HG03432 (cell line): ENCODE measurements around the gene TENM4.

Experiments used
- ATAC-seq: cut with Tn5 transposase; IDR thresholded peaks from one replicate; pipeline ENCODE4 v1.9.1; 2021; ENCODE audit warnings: mild to moderate bottlenecking, moderate library complexity; ENCODE audit not compliant: unreplicated experiment

Gene TENM4

DNA sequence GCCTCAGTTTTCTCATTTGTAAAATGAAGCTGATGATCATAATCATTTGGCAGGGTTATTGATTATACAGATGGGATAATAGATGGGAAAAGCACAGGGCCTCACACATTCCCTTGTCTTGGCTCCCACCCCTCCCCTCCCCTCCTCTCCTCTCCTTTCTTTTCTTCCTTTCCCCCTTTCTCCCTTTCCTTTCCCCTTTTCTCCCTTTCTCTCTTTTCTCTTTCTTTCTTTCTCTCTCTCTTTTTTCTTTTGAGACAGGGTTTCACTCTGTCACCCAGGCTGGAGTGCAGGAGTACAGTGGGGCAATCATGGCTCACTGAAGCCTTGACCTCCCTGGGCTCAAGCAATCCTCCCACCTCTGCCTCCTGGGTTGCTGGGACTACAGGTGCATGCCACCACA, 705.1 kb downstream of the TENM4 start:
- ATAC-seq: no peak

DNA sequence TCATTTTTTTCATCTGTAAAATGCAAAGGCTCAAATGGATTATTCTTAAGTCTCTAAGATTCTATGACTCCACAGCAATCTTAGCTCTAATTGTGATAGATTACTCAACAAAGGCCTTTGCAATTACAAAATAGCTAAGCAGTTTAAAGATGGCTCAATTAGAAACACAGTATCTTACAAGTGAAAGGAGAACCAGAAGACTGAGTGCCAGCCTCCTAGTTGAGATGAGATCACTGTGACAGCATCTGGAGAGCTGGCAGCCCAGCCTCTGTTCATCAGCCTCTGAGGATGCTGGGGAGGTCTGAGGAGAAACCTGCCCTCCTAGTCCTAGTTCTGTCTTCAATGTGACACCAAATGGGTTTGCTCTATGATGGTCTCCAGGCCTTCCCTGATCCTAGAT, 707.8 kb downstream of the TENM4 start:
- ATAC-seq: no peak

DNA sequence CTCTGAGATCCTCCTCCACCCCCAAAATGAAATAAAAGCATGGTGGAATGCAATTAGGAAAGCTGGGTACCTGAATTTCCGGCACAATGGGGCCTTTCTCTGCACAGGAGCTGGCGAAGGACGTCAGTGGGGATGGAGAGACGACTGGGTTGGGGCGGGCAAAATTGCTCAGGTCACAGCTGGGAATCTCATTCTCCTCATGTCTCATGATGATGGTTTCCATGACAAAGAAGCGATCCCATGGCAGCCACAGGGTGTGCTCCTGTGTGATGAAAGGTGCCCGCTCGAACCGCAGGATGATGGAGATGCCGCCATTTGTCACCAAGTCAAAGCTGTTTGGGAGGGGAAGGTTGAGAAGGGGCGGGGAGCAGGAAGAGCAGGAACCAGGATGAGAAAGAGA, 708.6 kb downstream of the TENM4 start:
- ATAC-seq: no peak

DNA sequence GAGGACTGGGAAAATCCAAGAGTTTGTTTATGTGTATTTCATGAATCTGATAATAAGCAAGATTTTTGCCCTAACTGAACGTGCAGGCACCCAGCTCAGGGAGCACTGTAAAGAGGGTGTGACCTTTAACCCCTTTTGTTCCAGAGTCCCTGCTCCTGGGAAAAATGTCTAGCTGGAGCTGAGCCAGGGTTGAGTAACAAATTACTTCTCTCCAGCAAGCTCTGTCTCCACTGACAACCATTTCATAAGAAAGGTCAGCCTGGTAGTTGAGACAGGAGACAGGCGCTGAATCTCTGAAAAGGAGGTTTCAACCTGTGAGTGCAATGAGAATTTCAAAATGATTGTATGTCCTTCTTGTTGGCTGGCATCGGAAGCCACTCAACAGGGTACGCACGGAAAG, 709.8 kb downstream of the TENM4 start:
- ATAC-seq: no peak

DNA sequence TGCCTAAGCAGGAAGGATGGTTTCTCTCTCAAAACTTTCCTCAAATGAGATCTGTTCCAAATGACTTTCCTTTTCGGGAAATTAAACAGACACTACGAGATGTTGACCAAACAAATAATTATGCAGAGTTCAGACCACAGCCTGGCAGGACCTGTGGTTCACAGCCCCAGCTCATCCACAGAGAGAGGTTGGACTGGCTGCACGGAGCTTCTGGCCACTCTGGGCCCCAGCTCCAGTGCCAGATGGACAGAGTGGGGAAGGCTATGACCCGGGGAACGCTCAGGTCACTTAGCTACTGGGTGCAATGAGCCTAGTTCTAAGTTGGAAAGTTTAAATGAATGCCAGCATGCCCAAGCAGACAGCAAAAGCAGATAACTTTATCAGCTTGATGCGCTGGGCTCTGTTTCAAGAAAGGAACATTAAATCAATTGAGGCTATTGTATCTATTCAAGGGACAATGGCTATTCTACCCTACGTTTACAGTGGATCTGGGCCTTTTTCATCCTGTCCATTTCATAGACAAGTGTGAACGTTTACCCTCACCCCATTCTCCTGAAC, 710.5 kb downstream of the TENM4 start:
- no peak for ATAC-seq

DNA sequence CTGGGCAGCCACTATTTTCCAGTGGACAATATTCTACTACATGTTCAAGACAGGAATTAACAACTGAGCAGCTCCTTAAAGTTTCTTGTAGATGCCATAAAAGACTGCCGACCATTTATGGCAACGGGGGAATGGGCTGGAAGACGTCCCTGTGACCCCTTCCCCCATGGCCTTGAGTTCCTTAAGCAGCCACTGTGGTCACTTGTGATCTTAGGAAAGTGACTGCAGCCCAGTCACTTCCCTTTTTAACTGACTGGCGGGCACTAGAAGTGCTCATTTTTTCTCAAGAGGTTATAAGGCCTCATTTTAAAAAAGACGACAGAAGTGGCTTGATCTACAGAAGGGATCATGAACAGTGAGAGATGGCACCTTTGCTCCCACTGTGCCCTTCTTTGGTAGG, 713.0 kb downstream of the TENM4 start:
- no peak for ATAC-seq

DNA sequence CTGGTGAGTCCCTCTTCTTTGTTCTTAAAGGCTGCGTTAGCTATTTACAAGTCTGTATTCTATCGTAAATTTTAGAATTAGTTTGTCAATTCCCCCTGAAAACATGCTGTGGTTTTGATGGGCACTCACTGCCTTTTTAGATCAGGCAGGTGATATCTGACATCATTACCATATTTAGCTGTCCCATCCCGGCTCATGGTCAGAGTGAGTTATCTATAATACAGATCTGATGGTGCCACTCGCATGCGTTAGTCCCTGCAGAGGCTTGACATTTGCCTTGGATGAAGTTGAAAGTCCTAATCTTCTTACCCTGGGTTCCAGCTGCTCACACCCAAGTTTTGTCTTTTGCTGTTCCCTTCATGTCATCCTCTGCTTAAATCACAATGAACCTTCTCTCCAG, 715.6 kb downstream of the TENM4 start:
- ATAC-seq: no peak

DNA sequence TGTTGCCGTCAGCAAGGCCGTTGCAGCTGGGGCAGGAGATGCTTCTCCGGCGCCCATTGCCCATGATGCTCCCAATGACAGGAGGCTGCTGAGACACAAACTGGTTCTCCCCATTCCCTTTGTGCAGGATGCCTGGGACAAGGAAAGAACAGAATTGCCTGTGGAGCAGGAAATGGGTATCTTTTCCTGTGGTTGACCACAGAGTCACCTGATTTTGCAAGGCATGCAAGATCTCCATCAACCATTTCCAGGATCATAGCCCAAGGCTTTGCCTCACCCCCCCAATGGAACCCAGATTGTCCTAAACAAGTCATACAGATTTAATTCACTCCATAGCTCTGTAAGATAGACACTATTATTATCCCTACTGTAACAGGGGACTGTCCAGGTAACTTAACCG, 718.0 kb downstream of the TENM4 start:
- ATAC-seq: no peak

DNA sequence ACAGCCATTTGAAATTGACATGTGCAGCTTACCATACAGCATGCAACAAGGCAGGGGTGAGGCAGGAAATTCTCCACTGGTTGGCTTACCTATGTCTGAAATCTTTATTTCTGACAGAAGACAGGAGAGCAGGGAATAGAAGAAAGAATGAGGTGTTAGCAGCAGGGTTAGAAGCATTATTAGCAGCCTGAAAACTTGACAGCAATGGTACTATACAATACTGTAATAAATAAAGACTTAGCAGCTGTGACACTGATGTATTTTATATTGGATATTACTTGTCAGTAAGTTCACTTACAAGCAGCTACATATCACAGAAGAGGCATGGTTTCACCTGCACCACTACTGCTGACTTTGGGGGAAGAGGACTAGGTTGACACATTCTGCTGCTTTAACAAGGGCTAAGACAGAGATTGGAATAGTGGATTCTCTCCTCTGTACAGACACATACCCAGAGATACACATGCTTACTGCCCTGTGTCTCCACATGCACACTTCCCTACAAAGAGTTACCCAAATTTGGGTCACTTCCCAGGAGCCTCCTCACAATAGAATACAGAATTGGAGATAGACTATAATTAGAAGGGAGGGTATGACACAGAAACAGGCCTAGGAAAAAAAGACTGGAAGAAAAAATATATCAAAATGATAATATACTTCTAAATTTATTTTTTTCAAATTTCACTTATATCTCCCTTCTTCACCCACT, 720.4 kb downstream of the TENM4 start:
- no peak for ATAC-seq

DNA sequence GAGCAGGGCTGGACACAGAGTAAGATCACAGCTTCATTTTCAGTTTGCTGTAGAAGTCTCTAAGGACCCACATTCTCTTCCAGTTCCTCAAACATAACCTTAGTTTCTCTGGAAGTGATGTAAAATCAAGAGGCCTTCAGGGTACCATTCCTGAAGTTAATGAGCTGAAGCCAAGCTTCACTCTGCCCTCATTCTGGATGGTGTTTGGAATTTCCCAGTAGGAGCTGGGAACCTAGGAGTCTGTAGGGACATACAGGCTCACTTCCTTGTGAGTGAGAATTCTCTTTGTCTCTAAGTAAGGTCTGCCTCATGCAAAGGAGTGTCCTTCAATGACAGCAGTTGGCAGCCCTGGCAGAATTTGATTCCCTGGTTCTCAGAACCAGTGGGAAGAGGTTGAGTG, 723.8 kb downstream of the TENM4 start:
- ATAC-seq: no peak

DNA sequence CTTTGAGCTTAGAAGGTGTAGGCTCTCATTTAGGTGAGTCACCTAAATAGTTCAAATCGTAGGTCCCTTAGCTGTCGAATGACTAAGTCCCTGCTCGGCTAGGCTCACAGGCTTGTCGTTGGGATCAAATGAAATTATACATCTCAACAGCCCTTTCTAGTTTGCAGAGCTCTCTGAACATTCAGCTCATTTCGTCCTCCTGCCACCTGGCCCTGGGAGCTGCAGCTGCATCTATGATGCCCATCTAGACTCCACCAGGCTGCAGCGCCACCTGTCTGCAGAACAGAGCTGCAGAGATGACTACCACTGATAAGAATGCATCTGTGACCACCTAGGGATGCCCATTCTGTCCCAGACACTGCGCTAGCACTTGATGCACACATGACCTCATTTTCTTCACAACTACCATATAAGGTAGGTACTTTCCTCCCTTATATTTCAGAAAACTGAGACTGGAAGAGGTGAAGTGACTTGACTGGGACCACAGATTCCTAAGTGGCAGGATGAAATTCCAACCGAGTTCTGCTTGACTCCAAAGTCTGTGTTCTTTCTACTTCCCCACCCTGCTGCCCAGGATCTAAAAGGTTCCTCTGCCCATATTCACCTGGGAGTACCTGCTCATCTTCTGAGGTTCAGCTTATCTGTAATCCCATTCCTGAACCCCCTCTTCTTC, 725.1 kb downstream of the TENM4 start:
- peak; percentile 72 for ATAC-seq

DNA sequence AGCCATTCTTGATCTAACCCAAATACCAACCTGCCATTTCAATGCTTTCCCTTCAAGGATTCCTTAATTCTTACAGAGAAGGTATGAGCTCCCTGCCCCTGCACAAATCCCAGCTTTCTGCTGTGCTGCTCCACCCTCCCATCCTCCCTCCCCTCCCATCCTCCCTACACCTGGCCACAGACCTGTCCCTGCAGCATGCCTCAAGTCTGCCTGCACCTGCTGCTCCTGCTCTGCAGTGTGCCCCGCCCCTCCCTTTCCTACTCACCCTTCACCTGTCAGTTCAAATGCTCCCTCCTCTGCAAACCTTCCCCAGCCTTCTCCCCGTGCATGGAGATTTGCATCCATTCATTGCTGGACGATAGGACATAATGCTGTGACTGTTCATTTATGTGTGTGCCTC, 726.3 kb downstream of the TENM4 start:
- no peak for ATAC-seq

DNA sequence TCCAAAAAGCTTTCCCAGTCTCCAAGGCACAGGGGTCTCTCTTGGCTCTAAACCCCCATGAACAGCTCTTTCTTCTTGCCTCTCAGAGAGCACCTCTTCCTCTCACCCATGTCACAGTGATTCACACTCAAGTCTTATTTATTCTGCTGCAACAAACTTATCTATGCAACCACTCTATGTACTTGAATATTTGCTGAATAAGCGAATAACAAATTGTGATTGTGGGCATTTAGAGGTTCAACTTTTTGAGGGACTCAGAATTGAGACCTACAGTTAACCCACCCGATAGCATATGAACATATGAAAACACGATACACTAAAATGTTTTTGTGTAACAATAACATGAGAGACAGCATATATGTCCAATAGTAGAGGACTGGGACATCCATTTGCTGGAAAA, 729.1 kb downstream of the TENM4 start:
- ATAC-seq: no peak

DNA sequence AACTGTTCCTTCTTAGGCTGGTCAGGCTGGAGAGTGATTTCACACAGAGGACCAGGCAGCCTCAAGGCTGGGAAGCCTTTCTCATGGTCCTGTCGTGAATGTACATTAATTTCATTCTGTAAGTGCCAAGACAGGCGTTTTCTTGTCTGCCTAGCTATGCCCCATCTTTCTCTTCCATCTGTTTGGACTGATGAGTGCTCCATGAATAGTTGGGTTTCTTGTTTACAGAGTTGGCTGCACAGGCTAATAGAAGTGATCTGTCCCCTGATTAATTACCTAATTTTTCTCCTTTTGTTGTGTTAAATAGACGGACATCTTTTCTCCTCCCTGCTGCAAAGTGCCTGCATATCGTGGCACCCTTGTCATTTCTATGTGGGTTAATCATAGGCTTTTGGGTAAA, 730.4 kb downstream of the TENM4 start:
- ATAC-seq: no peak

DNA sequence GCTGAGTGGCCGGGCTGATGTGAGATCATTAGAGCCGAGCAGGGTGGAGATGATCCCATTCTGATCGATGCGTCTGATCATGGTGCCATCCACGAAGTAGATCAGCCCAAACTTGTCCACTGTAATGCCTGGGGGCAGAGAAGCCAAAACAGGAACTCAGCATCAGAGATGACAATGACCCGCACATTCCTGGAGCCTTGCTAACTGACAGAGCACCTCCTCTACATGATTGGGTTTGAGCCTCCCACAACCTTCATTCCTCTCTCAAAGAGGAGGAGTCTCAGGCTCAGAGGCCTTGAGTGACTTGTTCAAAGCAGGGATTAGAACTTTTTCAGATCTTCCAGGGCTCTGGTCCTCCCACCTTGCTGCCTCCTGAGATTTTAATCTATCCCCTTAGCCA, 732.4 kb downstream of the TENM4 start:
- no peak for ATAC-seq

DNA sequence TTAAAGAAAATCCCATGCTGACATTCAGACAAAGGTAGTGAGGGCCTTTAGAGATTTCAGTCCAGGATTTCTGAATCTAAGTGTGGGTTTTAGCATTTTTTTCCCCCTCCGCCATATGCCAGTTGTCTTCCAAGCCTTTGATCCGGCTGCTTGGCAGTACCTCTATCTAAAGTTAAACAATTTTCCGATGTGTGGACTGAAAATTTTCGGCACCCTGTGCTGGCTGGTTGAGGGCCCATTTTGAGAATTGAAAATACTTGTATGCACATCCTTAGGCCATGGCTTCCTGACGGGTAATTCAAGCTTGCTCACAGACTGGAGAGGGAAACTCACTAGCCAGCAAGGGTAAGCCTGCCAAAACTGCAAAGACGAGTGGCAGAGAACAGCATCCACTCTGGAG, 734.3 kb downstream of the TENM4 start:
- no peak for ATAC-seq

DNA sequence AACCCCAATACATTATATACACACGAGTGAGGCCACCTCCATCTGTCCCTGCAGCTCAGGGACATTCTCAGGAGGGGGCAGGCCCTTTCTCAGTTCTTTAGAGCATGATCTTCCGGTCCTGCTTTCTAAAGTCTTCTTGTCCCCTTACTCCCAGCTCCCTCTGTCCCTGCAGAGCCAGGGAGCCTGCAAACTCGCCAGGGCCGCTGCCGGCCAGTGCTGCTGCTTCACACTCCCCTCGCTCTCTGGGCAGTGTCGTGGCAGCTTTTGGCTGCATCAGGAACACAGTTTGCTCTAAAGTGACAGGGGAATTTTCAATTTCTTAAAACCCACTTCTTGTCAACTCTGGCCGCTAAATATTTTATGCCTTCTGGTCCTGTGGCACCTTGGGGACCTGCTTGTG, 736.0 kb downstream of the TENM4 start:
- ATAC-seq: no peak

DNA sequence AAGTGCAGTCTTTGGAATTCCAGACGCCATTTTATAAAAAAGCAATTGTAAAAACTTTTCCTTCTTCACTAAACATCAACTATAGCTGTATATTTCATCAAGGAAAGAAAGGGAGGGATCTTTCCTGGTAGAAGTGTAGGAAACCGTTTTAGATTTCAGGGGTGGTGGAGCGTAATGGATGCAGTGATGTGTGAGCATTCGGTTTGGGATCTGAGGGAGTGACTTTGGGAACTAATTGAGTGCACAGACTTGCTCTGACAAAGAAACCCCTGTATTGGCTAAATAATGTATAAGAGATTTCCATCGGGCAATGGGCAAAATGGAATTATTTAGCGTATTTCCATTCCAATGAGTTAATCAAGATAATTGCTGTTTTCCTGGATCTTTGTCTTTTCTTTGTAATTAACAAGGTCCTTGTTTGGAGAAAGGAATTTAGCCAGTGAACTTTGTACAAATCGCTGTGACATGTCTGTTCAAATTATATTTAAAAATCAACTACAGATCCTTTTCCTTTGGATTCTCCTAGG, 741.2 kb downstream of the TENM4 start:
- no peak for ATAC-seq

DNA sequence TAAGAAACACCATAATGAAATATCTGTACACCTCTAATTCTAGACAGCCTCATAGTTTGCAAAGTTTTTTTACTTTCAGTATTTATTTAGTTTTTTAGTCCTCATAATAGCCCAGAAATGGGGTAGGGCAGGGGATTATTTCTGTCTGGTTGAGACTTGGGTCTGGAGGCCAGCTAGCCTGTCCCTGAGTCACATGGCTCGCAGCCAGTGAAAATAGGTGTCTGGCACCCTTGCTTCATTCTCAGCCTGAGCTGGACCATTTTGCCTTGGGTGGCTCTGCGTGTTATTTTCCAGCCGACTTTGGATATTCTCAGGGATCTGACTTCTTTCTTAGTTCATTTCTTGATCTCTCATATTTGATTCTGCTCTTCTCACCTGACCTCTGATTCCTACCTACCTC, 742.2 kb downstream of the TENM4 start:
- no peak for ATAC-seq

DNA sequence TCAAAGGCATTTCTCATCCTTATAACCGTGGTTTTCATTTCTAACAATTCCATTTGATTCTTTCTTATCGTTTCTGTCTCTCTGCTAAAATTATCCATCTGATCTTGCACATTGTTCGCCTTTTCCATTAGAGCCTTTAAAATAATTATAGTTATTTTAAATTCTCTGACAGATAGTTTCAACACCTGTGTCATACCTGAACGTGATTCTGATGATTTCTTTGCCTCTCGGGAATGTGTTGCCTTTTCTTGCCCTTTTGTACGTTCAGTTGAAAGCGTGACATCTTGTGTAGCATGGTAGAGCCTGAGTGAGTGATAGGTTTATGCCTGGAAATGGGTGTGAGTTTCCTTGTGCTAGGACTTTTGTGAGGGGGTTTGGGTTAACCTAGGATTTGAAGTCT, 744.7 kb downstream of the TENM4 start:
- no peak for ATAC-seq

DNA sequence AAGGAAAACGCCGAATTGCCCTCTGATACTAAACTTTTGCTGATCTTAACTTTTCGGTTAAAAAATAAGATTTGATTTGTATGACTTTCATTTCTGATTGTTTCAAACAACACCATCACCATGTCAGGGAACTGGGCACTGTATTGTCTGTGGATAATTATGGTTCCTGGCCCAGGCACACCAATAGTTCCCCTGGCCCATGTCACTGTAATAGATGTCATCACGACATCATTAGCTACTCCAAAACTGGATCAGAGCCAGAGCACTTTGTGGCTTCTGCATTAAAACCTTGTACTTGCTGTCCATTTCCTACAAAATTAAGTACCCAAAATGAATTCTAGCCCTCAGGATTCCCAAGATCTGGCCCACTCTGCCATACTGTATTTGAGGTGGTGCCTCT, 746.7 kb downstream of the TENM4 start:
- no peak for ATAC-seq

DNA sequence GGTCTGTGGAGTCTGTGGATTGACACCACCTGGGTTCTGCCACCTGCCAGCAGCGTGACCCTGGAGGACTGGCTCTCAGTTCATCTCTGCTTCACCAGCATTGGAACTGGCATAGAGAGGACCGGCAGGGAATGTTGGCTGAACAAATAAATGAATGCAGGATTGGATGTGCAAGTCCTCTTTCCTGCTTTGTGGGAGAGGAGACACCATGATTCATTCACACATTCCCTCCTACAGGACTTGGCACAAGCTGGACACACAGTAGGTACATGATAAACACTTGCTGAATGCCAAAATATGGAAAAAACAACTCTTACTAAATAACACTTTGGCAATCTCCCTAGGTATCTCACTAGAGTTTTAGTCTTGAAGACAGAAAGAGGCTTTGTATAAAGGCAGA, 749.6 kb downstream of the TENM4 start:
- ATAC-seq: no peak
